NCI-H2171 (cell line): ENCODE results near the gene MBNL2.
A peak's percentile ranks its signal among the peaks of the same experiment; 100 is the strongest.

Experiments used
- DNase-seq: peaks from one replicate; lab custom pipeline; 2025; lab: John Stamatoyannopoulos, UW

MBNL2 gene

DNA sequence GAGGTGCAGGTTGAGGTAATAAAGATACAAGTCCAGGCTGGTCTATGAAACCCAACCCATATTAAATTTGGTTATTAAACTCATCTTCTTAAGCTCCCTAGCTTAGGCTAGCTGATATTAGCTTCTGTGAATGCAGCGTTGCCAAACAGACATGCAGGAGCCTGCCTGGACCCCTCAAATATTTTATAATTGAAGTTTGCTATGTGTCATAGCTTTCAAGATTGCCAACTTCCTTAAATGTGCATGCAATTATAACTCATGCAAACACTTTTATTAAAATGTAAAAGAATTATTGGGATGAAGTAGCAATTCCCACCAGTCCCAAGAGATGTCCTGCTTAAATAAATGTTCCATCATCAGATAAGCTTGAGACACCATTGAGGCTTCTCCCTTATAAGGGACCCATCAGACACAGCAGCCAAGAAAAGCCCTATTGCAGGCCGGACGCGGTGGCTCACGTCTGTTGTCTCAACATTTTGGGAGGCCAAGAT, 51.3 kb downstream of the MBNL2 start:
- DNase-seq = peak; percentile 29

DNA sequence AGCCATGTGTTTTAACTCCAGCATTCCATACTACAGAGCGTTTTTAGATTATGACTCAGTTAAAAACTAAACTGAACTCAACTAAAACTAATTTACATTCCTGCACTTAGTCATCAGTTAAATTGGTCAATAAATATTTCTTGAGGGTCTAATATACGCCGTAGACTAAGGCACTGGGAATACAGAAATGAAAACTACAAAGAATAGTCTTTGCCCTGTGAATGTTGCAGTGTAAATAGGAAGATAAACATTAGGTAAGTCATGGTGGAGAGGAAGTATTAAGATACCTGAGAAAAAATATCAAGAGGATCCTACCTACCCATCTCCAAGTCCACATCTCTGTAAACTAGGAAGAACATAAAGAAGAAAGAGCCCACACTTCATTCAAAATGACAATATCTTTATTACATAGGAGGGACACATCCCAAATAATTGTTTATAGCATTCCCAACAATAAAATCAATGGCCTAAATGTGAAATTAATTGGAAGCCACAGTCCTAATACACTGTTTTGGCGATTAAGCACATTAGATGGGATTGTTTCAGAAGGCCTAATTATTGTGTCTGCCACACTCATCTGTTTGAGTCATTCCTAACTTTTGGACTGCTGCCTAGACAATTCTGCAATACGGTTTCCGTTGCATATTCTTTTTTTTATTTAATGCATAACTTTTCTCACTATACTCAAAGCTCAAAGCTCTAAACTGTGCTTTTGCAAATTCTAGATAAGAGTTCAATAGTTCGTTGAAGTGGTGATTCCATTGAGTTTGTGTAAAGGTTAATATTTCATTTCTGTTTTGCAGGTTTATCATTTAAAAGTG, 52.9 kb downstream of the MBNL2 start:
- no peak for DNase-seq

DNA sequence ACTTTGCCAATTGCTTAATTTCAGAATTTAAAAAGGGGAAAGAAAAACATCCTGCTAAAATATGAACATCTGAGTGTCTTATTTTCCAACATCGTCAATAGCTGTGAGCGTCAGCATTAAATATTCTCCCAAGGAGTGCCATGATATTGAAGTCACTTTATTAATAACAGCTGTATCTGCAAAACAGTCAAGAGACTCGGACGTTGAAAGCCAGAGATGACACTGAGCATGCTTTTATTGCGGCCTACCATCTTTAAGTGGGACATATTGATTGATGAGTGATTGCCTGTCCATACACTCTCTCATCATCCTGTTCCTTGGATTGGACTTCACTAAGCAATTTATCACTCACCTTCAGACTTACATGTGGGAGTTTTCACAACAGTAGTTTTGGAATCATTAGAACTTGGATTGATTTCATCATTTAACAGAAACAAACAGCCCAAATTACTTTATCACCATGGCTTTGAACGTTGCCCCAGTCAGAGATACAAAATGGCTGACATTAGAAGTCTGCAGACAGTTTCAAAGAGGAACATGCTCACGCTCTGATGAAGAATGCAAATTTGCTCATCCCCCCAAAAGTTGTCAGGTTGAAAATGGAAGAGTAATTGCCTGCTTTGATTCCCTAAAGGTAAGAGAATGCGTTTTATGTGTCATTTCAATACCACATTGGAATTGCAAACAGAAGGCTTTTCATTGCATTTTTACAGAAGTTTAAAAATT, 53.8 kb downstream of the MBNL2 start:
- no peak for DNase-seq

DNA sequence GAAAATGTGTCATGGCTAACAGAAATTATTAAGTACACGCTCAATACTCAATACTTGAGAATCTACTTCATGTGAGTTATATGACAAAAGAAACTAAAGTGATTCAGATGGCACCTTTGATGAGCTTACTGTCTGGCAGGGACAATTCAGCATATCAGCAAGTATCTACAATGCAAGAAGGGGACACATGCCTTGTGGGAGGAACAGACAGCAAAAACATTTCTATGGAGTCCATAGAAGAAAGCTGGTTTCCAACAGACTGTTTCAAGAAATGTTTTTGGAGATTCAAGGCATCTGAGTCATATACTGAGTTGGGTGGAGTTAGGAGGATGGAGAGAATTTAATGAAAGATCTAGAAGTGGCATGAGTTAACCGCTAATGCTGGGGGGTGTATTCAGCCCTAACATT, 54.7 kb downstream of the MBNL2 start:
- no peak for DNase-seq

DNA sequence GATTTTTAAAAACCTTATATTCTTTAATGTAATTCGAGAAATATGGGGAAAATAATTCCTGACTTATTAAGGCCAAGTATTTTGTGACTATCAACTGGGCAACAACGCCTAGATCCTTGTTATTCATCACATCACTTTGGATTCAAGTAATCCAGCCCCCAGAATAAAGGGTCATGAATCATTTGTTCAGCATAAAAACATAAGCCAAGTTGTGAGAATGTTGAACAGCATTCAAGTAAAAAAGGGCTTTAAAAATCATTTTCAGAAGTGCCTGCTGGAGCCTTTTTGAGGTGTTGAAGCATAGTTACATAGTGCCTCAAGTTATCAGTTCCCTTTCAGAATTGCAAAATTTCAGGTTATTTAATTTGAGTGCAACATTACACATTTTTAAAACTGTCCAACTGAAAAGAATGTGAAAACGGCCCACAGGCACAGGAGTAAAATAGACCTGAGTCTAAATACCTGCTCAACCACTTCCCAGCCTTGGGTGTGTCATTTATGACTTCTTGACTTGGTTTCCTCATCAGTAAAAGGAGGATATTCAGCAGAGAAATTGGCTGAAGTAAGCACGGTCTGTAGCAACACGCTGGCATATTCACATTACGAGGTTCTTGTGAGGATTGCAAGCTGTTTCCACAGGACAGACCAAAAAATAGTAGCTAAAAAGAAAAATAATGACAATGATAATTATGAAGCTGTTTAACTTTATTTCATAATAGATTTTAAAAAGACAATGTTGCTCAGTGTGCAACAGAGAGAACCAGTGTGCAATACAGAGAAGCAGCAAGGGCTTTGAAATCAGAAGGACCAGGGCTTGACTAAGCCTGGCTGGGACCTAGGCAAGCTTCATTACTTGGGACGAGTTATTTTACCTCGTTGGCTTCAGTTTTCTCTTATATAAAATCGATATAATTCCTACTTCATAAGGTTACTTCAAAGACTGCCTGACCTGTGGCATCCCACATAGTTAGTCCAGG, 56.6 kb downstream of the MBNL2 start:
- DNase-seq = no peak

DNA sequence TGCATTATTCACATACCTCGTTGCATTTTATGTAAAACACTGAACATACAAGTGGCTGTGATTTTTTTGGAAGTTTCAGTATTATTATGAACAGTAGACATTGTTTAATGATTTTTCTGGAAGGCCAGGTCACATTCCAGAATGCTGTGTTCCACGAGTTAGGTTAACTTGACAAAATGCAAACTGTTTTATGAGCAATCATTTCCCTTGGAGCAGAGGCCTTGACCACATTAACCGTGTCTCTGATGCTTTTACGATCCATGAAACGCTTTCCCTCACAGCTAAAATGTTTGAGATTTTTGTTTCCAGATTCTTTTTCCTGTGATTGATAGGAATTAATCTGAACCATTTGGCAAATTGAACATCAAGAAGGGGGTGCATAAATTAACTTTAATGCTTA, 57.8 kb downstream of the MBNL2 start:
- DNase-seq = no peak

DNA sequence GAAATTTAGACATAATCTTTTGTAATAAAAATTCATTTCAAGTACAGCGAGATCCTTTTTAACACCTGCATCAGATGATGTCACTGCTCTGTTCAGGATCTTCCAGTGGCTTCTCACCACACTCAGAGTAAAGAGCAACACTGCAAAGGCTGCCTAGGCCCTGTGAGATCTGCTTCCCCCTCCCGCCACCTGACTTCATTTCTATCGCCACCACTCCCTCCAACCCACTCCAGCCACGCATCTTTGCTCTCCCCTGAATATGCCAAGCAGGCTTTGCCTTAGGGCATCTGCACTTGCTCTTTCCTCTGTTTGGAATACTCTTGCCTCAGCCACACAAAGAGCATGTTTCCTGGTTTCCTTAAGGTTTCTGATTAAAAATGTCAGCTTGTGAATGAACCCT, 58.3 kb downstream of the MBNL2 start:
- DNase-seq = no peak

DNA sequence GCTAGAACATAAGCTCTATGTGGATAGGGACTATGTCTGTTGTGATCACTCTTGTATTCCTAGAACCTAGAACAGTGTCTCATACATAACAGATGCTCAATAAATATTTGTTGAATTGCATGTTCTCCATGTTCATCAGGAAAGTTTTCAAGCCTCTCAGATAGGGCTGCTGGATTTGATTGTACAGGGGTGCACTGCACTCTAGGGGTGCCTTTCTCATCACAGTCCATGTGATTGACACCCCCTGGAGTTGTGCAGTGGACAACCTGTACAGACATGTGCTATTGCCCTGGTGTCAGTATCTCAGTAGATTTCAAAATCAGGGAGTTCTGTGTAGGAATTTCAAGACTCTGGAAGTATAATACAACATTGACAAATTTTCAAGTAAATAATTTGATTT, 58.9 kb downstream of the MBNL2 start:
- DNase-seq = no peak

DNA sequence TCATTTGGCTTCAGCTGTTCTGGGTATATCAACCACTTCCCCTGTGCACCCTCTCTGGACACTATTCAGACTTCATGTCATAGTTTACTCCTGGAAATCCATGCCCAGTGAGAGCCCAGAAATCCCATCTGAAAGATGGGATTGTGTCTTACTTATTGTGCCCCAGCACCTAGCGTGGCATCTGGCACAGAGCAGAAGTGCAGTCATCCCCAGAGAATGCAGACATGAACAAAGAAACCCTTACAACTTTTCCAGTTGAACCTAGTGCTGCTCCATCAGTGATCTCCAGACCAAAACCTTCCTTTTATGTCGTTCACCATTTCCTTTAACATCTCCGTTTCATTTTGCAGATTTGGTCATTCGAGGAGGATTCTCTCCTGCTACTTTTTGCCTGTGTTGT, 60.6 kb downstream of the MBNL2 start:
- no peak for DNase-seq

DNA sequence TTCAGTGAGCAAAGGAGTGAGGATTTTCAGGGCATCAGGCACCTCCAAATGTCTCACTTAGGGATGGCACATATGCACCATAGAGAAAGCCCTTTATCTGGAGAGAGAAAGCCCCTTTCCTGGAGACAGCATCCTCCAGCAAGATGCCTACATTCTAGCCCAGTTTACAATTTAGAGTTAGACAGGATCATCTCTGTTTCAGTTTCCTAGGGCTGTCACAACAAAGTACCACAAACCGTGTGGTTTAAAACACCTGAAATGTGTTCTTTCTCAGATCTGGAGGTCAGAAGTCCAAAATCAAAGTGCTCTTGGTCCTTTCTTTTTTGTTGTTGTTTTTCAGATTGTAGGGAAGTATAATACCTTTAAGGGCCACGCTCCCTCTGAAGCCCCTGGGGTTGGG, 61.8 kb downstream of the MBNL2 start:
- no peak for DNase-seq

DNA sequence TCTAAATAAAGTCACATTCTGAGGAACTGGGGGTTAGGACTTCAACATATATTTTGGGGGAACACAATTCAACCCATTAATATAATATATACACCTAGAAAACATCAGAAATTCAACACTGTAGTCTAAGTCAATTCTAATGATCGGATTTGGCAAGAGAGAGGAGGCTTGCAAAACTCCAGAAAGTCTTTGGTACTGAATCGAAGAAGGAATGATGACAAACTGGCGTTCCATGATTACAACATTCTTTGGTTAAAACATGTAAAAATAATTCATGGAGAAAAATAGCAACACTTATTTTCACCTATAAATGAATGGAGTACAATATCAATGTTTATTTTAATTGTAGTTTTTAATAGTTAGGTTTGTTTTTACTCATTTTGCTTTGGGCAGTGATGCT, 62.4 kb downstream of the MBNL2 start:
- no peak for DNase-seq

DNA sequence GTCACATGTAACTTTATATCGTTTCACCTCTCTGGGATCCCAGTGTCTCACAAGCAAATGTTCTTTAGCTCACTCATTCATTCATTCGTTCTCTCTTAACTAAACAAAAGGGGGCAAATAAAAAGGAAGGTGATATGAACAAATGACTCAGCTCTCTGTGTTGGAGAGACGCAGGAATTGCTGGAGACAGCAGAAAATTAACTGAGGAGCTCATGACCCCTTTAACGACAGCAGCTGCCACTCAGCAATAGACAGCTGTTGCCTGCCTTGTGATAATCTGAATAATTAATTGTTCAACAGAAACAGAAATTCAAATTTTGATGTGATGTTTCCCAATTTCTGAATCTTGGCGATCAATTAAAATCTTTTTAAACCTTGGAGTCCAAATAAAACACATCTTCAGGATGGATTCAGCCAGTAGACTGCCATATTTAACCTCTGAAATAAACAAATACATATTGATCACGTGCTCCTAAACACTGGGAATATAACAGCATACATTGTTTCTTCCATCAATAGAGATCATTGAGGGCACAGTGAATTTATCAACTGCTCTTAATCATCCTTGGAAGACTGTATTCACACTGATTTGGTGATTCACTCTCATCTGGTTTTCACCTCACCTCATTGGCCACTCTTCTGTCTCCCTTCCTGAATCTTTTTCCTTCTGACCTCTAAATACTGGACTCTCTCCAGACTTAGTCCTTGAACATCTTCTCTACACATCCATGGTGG, 63.3 kb downstream of the MBNL2 start:
- no peak for DNase-seq

DNA sequence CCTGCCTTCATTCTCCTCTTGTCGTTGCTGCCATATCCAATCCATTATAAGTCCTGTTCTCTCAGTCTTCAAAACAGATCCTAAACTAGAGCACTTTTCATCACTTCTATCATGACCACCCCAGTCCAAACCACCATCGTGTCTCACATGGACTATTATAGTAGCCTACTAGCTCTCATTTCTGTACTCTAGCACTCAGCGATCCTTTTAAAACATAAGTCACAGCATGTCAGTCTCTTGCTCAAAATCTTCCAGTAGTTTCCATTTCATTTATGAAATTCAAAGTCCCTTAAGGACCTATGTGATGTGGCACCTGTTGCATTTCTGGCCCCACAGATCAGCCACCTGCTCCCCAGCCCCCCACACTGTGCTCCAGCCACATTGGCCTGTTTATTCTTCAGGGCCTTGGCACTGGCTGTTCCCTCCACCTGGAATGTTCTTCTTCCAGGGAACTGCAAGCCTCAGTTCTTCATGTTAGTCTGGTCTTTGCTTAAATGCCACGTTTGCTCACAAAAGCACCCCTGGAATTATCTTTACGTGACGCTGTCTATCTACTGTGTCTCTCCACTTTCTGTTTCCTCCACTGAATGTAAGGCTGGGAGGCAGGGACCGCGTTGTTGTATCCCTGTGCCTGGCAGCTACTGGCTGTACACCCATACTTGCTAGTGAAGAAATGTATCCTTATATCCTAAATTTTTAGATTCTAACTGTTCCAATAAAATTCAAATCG, 64.3 kb downstream of the MBNL2 start:
- DNase-seq = no peak

DNA sequence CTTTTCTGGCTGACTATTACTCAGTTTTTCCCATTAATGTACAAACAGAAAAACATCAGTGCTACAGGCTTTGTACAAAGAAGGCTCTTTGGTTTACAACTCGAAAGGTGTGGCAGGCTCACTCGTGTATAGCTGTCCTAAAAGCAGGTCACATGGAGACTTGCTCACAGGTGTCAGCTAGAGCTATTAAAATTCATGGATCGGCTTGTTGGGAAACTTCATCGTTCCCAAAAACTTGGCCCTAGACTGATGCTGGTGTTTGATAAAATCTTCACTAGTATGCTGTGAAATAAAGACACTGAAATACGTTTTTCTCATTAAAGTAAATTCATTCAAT, 64.9 kb downstream of the MBNL2 start:
- no peak for DNase-seq

DNA sequence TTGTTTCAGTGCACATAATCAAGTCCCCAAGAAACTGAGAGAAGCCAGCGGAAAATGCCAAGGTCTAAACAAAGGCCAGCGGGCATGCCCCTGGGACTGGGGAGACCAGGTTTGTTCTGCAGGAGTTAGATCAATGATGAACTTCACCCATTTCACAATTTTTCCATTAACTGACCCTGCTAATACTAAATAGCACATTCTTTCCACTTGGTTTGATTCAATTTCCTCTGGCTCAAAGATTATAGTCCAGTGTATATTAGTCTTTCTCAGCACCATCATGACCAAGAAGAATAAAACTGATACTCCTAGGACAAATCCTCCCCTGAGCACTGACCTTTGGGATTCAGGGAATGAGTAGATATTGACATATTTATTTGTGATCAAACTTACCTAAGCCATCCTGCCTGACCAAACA, 66.4 kb downstream of the MBNL2 start:
- DNase-seq = no peak

DNA sequence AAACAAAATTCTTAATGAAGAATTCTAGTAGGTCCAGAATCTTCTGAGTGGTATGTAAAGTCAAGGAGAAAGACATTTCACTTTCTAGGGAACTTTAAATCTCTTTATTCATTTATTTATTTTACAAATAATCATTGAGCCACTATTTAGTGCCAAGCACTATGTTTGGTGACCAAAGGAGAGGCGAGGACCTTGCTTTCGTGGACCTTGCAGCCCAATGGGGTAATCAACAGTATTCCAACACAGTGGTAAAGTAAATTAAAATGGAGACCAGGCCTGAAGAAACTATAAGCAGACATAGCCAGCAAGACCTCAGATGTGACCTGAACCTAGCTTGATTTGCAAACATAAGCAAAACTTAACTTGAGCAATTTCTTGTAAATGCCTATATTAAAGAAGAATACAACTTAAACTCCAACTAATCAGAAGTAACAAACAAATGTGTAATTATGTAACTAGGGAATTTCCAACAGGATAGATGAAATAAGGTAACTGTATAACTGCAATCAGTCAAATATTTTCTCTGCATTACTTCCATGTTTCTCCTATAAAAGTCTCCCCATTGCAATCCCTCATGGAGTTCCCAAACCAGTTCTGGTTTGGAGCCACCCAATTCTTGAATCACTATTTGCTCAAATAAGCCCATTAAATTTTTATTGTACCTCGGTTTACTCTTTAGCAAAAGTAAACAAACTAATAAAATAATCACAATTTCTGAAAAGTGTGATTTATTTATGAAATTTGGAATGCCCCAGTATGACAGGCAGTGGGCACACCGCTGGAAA, 67.6 kb downstream of the MBNL2 start:
- DNase-seq = no peak

DNA sequence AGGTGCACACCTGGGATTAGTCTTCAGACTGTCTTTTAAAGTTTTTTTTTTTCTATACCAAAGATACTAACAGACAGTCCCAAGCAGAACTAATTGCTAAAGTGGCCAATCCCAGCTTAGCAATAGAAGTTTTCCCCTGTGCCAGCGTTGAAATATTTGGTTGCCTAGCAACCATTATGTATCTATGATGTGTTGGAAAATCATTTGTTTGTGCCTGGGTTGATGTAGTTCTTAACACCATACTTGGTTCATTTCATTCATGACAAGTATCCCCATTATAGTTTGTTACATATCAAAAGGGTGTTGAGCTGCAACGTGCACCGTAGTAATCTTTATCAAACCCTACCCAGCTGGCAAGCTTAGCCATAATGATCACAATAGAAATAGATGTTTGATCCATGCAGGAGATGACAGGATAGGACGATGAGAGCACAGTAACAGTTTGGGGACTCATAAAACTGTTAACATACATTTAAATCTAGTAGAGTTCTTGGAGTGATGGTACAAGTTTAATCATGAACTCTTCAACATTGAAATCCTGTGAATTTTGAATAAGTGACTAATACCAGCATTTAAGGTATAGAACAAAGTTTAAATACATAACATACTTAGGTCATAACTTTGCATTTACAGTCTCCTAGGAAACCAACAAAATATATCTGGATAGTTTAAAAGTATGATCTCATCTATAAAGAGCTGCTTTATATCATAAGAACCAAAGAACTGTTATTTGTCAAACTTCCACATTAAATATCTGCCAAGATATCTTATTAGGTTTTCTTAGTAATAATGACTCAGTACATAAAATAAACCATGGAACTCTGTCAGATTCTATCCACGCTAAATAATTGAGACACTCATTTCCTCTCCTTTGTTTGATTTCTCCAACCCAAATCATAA, 73.4 kb downstream of the MBNL2 start:
- no peak for DNase-seq

DNA sequence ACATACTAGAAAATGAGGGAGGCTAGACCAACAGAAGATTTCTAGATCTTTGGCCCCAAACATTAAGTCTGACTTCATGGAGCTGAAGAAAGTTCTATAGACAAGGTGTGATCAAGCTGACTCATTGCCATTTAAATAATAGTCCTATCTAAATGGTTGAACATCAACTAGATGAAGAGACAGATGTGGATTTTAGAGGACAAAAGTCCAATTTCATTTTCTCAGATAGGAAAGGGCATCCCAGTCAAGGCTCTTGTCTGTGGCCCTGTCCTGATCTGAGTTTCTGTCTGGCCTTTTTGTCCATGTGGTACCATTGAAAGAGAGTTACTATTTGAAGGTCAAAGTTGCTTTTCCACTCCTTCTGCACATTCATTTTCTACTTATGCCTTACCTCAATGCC, 74.6 kb downstream of the MBNL2 start:
- no peak for DNase-seq

DNA sequence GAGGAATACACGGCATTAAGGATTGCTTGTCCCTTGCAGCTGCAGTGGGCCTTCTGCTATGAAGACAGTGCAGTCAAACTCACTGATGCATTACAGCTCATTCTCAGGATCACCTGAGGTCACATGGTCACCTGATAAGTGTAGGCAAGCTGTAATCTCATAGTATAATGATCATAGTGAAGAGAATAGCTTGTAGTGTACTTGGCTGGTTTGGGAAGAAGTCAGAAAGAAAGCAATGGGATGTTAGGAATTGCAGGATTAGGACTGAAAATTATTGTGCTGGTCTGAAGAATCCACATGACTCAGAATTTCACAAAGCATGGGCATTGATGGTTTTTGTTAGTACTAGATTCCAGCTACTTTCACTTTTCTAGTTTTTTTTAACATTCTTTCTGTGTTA, 76.7 kb downstream of the MBNL2 start:
- DNase-seq = no peak
